Natural killer cell (primary cell): ENCODE measurements around the gene FEM1B. TPM values are rescaled to one million over a fixed set of nuclear protein-coding genes. Genes with fewer than 3 reads are reported as not detected.

Experiments used
- ATAC-seq, 3 donors: fragments of 150-1000 bp in 2 of 3; fragments of 200-7000 bp in 1 of 3; cut with Tn5 transposase; 1 replicate in 1 of 3; 2 replicates in 2 of 3; pipeline ENCODE4 v1.10.0; 2021; ENCODE audit warnings: mild to moderate bottlenecking in 2 of 3, moderate library complexity in 2 of 3
- DNase-seq, 2 donors: peaks; one replicate each; pipeline versions ENCODE4 v3.0.0 to v3.0.0-alpha.2; 2013 to 2021; ENCODE audit warnings: mixed read lengths in 1 of 2
- H3K27ac ChIP-seq: one replicate; pipeline ENCODE4 v1.5.1; 2013; ENCODE audit warnings: mild to moderate bottlenecking, low read length
- H3K27me3 ChIP-seq: one replicate; pipeline ENCODE4 v1.6.1; 2013; ENCODE audit warnings: low read length; ENCODE audit not compliant: control insufficient read depth, insufficient read depth
- H3K36me3 ChIP-seq: one replicate; pipeline ENCODE4 v1.6.1; 2013; ENCODE audit warnings: low read length; ENCODE audit not compliant: control insufficient read depth, insufficient read depth
- H3K4me1 ChIP-seq: one replicate; pipeline ENCODE4 v1.6.1; 2013; ENCODE audit warnings: low read length; ENCODE audit not compliant: control insufficient read depth, insufficient read depth
- H3K4me3 ChIP-seq: one replicate; pipeline ENCODE4 v1.5.1; 2013; ENCODE audit warnings: low read length
- H3K9me3 ChIP-seq: one replicate; pipeline ENCODE4 v1.6.1; 2013; ENCODE audit warnings: low read length; ENCODE audit not compliant: control insufficient read depth, insufficient read depth
- H3K27ac Mint-ChIP-seq, 2 donors: one replicate each; pipeline ENCODE4 v1.8.0; 2022; ENCODE audit warnings: mild to moderate bottlenecking in 2 of 2, mixed read lengths in 2 of 2, moderate library complexity in 1 of 2
- H3K27me3 Mint-ChIP-seq, 2 donors: one replicate each; pipeline ENCODE4 v1.8.0; 2022; ENCODE audit warnings: low read depth in 2 of 2, mixed read lengths in 2 of 2
- H3K36me3 Mint-ChIP-seq: one replicate; pipeline ENCODE4 v1.8.0; 2022; ENCODE audit warnings: mixed read lengths
- H3K4me1 Mint-ChIP-seq, 2 donors: one replicate each; pipeline ENCODE4 v1.8.0; 2022; ENCODE audit warnings: mixed read lengths in 2 of 2
- H3K4me3 Mint-ChIP-seq: one replicate; pipeline ENCODE4 v1.8.0; 2022; ENCODE audit warnings: mild to moderate bottlenecking, moderate library complexity, mixed read lengths
- H3K9me3 Mint-ChIP-seq, 2 donors: one replicate each; pipeline ENCODE4 v1.8.0; 2022; ENCODE audit warnings: mixed read lengths in 2 of 2
- CTCF ChIP-seq: fragments of 200-600 bp; IDR thresholded peaks from one replicate; pipeline ENCODE4 v1.8.0; 2022; ENCODE audit warnings: antibody characterized with exemption
- WGBS: methylation state at CpG from one replicate; pipeline ENCODE4 v1.1.7; 2013; ENCODE audit warnings: missing lambda C conversion rate; ENCODE audit not compliant: insufficient coverage; 5-methylcytosine and 5-hydroxymethylcytosine counted together
- intact Hi-C: fragments of 100-400 bp; cut with micrococcal nuclease; formaldehyde crosslinking; loops from one replicate; pipeline ENCODE4 v1.14.2; 2022
- total RNA-seq, 4 donors: library from RNA; stranded (reverse); fragments of 120-200 nt in 1 of 4; gene quantifications; one replicate each; pipeline versions ENCODE4 v1.2.3 to v1.2.4, GENCODE V29; 2013 to 2022

Gene FEM1B
- total RNA-seq, 3 donors from 2014 or later (not counting 1 experiment from before 2014, with no cell fraction given): 57.4 to 73.5 (median 67.9) TPM

DNA sequence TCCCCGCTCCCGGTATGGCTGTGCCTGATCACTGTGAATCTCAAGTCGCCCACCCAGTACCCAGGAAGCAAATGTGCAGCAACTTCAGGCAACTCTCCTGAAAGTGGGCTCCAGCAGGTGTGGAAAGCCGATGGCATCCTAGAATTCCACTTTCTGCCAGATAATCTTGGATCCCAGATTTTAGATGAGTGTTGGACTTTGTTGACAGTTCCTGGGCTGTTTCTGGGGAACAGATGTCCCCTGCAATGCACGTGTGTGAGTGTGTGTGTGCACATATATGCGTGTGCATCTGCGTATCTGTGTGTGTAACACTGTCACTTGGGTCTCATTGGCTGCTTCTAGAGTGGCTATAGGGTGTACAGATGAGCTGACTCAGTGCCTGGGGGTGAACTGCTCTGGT is 59.0 kb downstream of the FEM1B start:
- H3K4me1 Mint-ChIP-seq: no peaks in the 10 kb centered on the region
- no peak for TF ChIP-seq CTCF
- ATAC-seq: no peak
- H3K9me3 ChIP-seq: no peaks in the 10 kb centered on the region
- no peak overlapping the region for H3K27ac ChIP-seq
- no peaks in the 10 kb centered on the region for H3K36me3 Mint-ChIP-seq
- no peak overlapping the region for H3K4me3 ChIP-seq
- DNase-seq: no peak
- peaks cover 7 to 11% of the 10 kb centered on the region in 2 donors for H3K27me3 Mint-ChIP-seq
- no peaks in the 10 kb centered on the region for H3K9me3 Mint-ChIP-seq
- H3K27ac Mint-ChIP-seq: no peak overlapping the region
- no peak overlapping the region for H3K4me3 Mint-ChIP-seq
- H3K36me3 ChIP-seq: no peaks in the 10 kb centered on the region
- 89% methylated on average over 7 of the region's 7 CpGs for WGBS
- H3K27me3 ChIP-seq: no peaks in the 10 kb centered on the region
- intact Hi-C loops: no loop called here
- no peaks in the 10 kb centered on the region for H3K4me1 ChIP-seq

DNA sequence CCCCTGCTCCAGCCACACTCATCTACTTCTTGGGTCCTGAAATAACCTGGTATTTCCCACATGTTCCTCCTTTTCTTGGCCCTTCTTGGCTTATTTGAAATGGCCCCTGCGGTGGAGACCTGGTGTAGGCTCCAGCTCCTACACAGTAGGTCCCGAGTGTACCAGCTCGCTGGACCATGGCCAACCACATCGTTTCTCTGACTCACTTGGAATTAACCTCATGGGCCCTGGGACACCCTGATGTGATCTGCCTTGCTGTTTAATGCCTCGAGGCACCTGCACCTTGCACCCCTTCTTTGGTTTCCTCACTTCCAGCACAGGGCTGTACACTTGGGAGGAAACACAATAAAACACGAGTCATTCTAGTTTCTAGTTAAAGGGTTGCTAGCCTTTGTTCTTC is 60.3 kb downstream of the FEM1B start:
- H3K4me3 Mint-ChIP-seq: no peak overlapping the region
- no peak overlapping the region for H3K27ac ChIP-seq
- no peak for TF ChIP-seq CTCF
- no peaks in the 10 kb centered on the region for H3K4me1 ChIP-seq
- peaks cover 3 to 11% of the 10 kb centered on the region in 2 donors for H3K27me3 Mint-ChIP-seq
- H3K36me3 ChIP-seq: no peaks in the 10 kb centered on the region
- no peaks in the 10 kb centered on the region for H3K9me3 Mint-ChIP-seq
- no peak for DNase-seq
- no peaks in the 10 kb centered on the region for H3K27me3 ChIP-seq
- ATAC-seq: no peak
- no peaks in the 10 kb centered on the region for H3K4me1 Mint-ChIP-seq
- no peaks in the 10 kb centered on the region for H3K9me3 ChIP-seq
- no peak overlapping the region for H3K4me3 ChIP-seq
- no peaks in the 10 kb centered on the region for H3K36me3 Mint-ChIP-seq
- H3K27ac Mint-ChIP-seq: no peak overlapping the region
- WGBS: 61% methylated on average over 6 of the region's 6 CpGs
- intact Hi-C loops: no loop called here

DNA sequence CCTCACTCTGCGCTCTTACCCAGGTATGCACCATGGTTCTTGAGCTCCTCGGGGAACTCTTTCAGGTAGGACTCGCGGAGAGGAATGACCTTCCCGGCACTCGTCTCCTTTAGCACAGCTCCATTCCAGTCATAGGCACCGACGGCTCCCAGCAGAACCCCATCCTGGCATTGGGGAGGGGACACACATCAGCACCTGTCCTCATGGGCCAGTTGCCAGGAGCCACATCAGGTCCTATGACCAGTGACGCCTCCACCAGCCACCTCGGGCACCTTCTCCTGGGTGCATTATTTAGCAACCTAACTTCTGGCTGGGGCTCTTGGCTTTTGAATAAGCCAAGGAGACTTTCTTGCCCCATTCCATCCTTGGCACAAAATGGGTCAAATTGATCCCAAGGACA is 61.9 kb downstream of the FEM1B start:
- DNase-seq: no peak
- ATAC-seq: no peak
- intact Hi-C loops: no loop called here
- H3K9me3 Mint-ChIP-seq: no peaks in the 10 kb centered on the region
- Histone ChIP-seq H3K36me3 (no peaks in the 10 kb centered on the region), H3K4me1 (no peaks in the 10 kb centered on the region), H3K27me3 (no peaks in the 10 kb centered on the region), H3K4me3 (no peak overlapping the region), H3K9me3 (no peaks in the 10 kb centered on the region), H3K27ac (no peak overlapping the region)
- 93% methylated on average over 10 of the region's 10 CpGs for WGBS
- no peak for TF ChIP-seq CTCF
- H3K4me3 Mint-ChIP-seq: no peak overlapping the region
- H3K4me1 Mint-ChIP-seq: no peaks in the 10 kb centered on the region
- peaks cover 0 to 2% of the 10 kb centered on the region in 2 donors for H3K27me3 Mint-ChIP-seq
- H3K27ac Mint-ChIP-seq: no peak overlapping the region
- no peaks in the 10 kb centered on the region for H3K36me3 Mint-ChIP-seq
